Activated CD8-positive, alpha-beta memory T cell treated with anti-CD3 and anti-CD28 coated beads, Interleukin-2, amount 50 U/mL, for 1 hour (primary cell): ENCODE results near the gene PRMT2.

ENCODE experiments used
- DNase-seq: peaks from one replicate; pipeline ENCODE4 v3.0.0-alpha.2; 2020; ENCODE audit errors: extremely low read depth

The PRMT2 gene

DNA sequence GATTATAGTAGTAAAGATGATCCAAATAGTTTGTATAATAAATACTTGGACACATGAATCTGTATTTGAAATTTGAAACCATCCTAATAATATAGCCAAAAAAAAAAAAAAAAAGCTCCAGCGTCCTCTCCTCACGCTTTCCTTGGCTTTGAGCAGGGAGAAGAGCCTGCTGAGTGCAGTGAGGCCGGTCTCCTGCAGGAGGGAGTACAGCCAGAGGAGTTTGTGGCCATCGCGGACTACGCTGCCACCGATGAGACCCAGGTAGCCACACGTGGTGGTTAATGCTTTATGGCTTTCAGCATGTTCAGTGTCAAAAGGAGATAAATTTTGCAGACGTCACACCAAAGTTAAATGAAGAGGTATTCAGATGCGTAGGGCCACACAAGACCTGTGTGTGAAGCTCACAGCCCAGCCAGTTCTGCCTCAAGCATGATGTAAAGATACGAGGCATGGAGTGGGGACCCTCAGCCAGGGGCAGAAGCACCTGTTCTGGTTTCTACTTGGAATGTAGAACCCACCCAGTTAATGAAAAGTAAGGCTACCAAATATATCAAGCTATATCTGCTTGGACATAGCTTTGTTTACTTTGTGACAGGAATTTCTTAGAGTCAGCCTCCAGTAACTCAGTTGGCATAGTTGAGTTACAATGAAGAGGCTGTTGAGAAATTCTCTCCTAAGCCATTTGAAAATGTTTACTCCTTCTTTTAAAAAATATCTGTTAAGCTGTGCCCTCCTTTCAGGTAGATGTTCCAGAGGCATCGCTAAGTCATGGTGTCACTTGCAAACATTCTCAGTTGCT lies 8.1 kb downstream of the PRMT2 start:
- DNase-seq: no peak

DNA sequence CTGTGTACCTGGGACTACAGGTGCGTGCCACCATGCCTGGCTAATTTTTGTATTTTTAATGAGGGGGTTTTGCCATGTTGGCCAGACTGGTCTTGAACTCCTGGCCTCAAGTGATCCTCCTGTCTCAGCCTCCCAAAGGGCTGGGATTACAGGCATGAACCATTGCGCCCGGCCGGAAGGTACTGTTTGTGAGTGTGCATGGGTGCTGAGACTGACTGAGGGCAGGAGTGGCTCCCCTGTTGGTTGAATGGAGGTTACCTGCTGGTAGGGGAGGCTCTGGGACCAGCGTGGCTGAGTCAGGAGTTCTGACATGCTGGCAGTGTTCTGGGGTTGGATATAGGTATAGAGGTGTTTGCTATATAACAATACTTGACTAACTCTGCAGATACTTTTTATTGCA lies 10.4 kb downstream of the PRMT2 start:
- no peak for DNase-seq

DNA sequence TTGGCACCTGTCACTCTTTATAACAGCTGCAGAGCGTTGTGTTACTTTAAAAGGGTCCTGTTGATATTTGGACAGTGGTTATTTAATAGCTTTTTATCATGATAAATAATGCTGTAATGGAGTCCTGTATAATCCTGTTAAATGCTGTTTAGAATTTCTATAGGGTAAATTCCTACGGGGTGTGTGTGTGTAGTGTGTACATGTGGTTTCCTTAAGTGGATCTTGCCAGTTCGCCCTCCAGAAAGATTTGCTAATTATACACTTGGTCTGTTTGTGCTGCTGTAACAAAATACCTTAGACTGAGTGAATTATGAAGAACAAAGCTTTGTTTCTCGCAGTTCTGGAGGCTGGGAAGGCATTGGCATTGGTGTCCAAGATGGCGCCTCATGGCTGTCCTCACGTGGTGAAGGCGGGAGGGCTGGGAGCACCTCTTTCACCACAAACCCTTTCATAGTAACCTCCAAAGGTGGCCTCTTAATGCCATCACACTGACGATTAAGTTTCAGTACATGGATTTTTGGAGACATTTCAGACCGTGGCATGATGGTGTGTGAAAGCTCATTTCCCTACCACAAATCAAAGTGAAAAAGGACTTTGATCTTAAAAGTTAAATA lies 11.2 kb downstream of the PRMT2 start:
- no peak for DNase-seq

DNA sequence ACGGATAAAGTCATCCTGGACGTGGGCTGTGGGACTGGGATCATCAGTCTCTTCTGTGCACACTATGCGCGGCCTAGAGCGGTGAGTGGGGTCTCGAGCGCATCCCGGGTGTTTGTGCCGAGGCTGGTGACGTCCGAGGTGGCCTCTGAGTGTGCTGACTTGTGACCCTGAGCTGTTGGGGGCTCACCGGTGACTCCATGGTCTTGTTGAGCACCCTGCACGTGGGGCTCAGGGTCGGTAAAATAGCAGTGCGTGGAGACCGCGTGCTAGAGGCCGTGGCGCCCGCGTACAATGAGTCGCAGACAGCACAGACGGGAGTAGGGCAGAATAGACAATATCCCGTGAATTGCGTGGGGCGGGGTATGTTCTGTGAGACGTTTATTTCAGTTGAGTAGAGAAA lies 13.1 kb downstream of the PRMT2 start:
- no peak for DNase-seq

DNA sequence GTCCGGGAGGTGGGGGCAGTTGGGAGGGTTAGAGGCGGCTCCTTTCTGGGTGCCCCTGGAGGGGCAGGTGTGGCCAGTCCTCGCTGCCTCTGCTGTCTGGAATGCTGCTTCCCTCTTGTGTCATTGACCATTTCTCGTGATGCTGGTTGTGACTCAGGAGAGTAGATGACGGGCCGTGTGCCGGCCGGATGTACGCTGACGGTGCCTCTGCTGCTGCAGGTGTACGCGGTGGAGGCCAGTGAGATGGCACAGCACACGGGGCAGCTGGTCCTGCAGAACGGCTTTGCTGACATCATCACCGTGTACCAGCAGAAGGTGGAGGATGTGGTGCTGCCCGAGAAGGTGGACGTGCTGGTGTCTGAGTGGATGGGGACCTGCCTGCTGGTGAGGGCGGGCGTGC lies 13.9 kb downstream of the PRMT2 start:
- no peak for DNase-seq

DNA sequence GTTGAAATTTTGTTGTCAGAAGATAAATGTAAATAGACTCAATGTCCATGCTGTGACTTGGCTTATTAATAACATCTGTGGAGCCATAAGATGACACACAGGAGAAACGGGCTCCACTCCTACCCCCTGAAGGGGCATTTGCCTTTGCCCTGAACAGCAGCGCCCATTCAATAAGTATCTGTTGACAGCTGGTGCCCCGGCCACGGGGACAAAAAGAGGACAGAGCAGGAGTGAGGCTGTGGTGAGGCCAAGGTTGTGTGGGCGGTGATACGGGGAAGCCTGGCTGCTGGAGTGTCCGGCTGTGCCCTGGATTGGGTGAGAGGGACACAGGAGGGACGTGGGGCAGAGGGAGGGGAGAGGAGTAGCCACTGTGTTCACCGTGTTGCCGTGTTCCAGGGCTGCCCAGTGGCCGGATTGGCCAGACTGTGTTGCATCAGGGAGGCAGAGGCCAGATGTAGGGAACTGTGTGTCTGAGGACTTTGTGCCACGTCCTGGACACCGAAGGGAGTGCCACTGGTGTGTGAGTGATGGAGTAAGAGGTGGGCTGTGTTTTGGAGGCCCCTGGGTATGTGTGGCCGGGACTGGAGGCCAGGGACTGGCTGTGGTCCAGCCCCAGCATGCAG lies 15.1 kb downstream of the PRMT2 start:
- no peak for DNase-seq

DNA sequence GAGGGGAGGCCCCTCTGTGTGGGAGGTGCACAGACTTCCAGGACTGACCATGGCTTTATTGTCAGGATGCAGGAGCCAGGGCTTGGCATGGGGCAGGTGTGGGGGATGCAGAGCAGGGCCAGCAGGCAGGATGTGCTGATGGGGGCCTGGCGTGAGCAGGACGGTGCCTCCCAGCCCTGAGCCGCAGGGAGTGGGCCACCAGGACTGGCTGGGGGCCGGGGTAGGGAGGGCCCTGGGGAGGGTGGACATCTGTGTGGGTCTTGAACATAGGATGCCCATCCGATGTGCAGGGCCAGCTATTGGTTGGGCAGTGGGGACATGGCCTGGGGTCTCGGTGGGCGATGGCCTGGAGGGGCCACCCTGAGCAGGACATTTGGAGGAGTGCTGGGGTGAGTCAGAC lies 15.6 kb downstream of the PRMT2 start:
- DNase-seq: no peak

DNA sequence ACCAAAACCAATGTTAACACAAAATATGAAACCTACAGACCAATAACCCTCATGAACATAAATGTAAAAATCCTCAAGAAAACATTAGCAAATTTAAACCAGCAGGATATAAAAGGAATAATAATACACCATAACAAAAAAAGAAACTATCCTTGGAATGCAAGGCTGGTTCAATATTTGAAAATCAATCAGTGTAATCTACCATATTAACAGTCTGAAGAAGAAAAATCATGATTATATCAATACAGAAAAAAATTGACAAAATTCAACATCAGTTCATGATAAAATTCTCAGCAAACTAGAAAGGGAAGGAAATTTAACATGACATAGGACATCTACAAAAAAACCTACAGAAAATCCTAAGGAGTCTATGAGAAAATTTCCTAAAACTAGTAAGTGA lies 19.8 kb downstream of the PRMT2 start:
- no peak for DNase-seq

DNA sequence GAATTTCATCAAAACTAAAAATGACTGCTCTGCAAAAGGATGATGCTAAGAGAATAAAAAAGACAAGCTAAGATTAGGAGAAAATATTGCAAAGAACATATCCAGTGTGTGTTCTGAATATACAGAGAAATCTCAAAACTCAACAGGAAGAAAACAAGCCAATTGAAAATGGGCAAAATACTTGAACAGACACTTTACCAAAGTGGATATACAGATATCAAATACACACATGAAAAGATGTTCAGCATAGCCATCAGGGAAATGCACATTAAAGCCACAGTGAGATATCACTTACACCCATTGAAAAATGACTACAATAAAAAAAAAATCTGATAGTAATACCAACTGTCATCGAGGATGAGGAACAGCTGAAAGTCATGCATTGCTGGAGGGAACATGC lies 21.3 kb downstream of the PRMT2 start:
- DNase-seq: no peak

DNA sequence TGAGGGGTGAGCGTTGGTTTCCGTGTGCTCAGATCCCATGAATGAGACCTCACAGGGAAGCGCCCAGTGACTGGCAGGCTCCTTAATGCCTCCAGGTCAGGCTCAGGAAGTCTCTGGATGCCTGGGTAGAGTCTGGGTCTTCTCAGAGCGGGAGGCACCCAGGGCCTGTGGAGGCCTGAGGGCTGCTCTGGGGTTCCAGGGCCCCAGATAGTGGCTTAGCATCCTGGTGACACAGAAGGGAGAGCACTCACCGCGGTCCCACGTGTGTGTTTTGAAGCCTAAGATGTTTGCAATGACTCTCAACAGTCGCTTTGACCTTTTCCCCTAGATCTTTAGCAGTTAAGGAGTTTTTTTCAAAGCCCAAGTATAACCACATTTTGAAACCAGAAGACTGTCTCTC lies 25.0 kb downstream of the PRMT2 start:
- DNase-seq: no peak

DNA sequence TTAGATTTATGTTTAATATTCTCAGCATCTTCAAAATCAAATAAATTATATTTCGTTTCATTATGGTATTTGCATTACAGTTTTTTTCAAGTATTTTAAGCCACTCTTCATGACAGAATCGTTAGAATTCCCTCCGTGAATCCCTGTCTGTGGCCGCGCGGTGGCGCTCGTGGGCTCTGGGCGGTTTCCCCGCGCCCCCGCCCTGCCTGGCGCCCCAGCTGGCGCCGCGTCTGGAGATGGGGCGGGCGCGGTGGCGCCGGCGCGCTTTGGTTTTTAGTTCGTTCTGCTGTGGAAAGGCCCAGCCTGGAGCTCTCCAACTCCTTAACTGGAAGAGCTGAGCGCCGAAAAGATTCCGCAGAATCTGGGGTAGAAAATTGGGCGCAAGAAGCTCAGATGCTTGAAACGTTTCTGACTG lies 25.7 kb downstream of the PRMT2 start:
- DNase-seq: no peak

DNA sequence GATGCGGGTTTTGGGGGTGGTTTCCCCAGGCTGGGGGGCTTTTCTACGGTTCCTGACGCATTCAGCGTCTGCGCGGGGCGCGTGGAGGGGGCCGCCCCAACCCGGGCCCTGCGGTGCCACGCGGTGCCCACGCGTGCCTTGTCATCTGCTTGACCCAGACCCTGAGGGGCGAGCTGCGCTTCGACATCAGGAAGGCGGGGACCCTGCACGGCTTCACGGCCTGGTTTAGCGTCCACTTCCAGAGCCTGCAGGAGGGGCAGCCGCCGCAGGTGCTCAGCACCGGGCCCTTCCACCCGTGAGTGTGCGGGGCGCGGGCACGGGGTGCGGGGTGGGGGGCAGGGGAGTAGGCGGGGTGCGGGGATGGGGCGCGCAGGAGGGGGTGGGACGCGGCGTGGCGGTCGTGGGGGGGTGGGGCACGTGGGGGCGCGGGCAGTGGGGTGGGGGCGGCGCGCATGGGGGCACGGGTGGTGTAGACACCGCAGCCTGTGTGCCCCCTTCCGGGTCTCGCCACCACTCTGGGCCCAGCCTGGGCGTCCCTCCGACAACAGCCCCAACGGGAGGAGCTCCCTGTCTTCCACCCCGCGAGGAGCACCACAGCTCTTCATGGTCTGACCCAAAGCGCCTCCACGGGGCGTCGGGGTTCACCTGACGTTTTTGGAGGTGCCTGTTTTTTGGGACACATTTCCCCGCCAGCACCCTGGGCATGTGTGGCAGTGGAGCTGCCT lies 26.3 kb downstream of the PRMT2 start:
- DNase-seq: no peak

DNA sequence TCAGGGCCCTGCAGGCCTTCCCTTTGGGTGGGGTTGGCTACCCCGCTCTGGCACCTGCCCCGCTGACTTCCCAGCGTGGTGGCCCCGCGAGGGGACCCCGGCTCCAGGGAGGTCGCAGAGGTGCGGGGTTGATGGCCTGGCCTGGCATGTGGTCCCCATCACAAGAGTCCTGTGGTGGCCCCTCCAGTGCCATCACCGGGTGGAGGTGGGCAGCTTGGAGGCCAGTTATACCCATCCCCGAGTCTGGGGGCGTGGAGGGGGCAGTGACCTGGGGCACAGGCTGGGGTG lies 26.8 kb downstream of the PRMT2 start:
- no peak for DNase-seq

DNA sequence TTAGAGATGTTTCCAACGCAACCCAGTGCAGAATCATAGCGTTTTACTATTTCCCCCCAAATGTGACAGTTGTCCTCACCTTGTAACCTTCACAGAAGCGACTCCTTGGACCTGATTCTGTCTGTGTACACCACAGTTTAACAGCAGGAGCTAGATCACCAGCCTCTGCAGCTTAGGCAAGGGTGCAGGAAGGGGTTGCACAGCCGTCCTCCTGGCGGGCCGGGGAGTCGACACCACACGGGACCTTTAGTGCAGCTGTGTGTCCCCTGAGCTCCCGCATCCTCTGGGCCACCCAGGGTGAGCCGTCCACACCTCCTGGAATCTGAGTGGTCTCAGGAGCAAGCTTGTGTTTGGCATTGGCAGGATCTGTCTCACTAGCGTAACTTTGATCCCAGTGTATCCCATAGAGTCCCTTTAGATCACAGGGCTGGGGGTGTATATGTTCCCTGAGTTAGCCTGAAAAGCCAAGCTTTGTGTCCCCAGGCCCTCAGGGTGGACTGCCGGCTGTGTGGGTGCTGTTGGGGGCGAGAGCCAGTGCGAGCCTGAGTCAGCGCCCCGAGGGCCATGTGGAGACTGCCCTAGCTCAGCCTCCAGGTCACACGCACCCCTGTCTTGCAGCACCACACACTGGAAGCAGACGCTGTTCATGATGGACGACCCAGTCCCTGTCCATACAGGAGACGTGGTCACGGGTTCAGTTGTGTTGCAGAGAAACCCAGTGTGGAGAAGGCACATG lies 27.5 kb downstream of the PRMT2 start:
- no peak for DNase-seq

DNA sequence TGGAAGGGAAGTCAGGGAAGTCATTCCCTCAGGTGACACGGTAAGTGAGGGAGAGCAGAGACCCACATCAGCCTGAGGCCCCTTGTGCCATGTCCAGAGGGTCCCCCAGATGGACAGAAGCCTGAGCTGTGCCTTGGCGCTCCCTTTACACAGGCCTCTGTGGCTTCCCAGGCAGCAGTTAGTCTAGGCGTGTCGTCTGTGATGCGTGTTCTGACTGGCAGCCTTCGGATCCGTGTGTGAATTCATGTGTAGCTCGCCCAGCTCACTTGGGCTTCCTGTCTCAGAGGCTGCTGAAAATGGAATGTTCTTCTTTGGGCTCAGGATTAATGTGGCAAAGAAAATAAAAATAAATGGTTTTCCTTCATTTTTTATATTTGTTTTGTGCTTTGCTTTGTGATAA lies 28.3 kb downstream of the PRMT2 start:
- DNase-seq: no peak

DNA sequence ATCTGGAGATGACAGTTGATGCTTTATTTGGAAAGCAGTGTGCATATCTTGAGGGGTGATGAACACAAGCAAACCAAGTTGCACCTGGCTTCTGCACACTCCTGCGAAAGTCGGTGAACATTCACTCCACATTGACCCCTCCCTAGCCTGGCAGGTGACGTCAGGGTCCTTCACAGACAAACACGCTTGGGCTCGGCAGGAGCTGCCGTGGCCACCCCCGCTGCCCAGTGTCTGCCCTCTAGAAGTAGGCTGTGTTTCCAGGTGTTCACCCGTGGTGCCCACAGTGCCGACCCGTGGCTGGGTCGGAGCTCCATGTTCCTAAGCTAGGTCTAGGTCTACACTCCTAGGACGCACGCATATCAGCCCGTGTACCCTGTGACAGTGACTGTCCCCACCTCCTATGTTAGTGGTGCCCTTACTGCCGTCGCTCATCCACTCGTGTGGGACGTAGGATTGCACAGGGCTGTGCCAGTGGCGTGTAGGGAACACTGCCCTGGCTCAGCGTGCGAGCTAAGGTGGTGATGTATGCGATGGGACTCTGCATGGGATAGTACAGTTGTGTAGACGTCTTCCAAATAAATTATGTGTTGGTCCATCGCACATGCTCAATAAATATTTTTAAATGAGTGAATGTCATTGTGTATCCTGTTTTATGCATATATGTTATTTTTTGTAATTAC lies 29.0 kb downstream of the PRMT2 start:
- no peak for DNase-seq

DNA sequence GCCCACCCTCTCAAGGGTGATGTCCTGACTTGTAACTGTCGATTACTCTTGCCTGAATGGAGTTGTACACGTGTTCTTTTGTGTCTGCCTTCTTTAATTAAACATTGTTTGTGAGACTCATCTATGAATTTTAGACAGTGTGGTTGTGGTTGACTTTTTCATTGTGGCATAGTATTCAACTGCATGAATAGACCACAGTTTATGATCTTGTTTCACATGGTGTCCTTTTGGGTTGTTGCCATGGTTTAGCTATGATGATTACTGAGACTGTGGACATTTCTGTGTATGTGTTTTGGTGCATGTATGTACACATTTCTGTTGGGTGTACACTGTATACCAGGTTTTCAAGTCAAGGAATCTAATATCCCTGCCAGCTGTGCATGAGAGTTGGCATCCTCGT lies 30.1 kb downstream of the PRMT2 start:
- DNase-seq: no peak

DNA sequence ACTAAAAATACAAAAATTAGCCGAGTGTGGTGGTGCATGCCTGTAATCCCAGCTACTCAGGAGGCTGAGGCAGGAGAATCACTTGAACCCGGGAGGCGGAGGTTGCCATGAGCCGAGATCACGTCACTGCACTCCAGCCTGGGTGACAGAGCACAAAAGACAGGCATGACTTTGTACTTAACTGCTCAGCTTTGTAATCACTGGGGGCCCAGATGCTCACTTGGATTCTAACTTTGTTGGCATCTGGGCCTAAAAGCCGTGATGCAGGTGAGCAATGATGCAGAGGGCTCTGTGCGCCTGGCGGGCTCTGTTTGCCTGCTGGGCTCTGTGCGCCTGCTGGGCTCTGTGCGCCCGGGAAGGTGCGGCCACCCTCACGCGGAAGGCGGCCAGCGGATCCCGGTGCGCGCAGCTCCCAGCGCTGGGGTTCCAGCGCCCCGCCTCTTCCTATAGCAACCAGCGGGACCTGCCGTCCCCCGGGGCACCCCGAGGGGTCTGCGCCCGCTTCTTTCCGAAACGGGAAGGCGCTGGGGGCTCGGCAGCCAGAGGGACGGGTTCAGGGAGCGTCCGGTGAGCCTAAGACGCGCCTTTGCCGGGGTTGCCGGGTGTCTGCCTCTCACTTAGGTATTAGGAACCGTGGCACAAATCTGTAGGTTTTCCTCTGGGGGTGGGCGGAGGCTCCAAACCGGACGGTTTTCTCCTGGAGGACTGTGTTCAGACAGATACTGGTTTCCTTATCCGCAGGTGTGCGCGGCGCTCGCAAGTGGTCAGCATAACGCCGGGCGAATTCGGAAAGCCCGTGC lies 31.7 kb downstream of the PRMT2 start:
- no peak for DNase-seq

DNA sequence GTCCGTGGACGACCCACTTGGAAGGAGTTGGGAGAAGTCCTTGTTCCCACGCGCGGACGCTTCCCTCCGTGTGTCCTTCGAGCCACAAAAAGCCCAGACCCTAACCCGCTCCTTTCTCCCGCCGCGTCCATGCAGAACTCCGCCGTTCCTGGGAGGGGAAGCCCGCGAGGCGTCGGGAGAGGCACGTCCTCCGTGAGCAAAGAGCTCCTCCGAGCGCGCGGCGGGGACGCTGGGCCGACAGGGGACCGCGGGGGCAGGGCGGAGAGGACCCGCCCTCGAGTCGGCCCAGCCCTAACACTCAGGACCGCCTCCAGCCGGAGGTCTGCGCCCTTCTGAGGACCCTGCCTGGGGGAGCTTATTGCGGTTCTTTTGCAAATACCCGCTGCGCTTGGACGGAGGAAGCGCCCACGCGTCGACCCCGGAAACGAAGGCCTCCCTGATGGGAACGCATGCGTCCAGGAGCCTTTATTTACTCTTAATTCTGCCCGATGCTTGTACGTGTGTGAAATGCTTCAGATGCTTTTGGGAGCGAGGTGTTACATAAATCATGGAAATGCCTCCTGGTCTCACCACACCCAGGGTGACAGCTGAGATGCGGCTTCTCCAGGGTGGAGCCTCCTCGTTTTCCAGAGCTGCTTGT lies 32.4 kb downstream of the PRMT2 start:
- DNase-seq: no peak

DNA sequence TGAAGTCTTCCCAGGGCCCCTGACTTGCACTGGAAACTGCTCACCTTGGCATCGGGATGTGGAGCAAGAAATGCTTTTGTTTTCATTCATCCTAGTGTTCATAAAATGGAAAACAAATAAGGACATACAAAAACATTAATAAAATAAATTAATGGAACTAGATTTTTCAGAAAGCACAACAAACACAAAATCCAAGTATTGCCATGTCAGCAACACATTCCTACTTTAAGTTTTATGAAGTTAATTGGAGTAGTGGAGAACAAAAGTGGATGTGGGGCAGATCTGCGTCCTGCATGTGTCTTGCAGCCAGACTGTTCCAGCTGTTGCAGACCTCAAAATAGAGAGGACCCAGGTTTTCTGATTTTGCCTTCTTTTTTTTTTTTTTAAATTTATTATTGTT lies 32.9 kb downstream of the PRMT2 start:
- no peak for DNase-seq
